GM21447 (cell line): Measurements from ENCODE around the gene GAMT.
"Not testable (repeated sequence)": the region's sequence is repeated elsewhere in the genome, so short reads cannot be mapped to it uniquely, and the experiment has no call there.

Experiments used
- ATAC-seq: cut with Tn5 transposase; IDR thresholded peaks from one replicate; pipeline ENCODE4 v1.9.1; 2021; ENCODE audit not compliant: unreplicated experiment

Gene GAMT

DNA sequence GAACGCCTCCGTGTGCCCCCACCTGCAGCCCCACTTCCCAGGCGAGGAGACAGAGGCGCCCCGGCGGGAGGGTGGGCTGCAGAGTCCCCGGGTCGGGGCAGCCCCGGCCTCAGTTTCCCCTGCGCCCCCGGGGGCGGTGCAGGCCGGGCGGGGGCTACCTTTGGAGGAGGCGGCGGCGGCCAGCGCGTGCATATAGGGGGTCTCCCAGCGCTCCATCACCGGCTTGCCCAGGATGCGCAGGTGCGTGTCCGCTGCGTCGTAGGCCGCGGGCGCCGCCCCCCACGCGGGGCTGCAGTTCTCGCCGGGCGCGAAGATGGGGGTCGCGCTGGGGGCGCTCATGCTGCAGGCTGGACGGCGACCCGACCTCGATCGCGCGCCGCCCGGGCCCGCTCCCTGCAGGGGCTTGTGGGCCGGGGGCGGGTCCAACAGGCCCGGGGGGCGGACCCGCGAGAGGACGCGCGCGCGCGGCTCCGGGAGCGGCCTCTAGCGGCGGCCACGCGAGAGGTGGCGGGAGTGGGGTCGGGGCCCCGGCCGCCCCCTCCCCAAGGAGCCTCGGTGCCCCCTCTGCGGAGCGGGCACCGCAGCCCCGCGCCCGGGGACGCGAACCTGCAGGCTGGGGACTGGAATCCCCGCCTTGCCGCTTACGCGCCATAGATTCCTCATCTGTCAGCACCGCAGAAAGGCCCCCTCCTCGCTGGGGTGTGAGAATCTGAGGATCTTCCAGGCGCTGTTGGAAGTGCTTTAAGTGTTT lies at the start of gene GAMT:
Gene GAMT (minus strand): TSS at position 405 of the 751 bp plus-strand sequence. CDS start 66 bp downstream, at position 339.
- no peak for ATAC-seq

- ATAC-seq, result no peak
Measured at GRCh38 chr19:1449467-1450442, 48.4 kb upstream of the GAMT start, which contains the start of gene APC2. Gene APC2 (plus strand): TSS chr19:1450121. CDS start chr19:1453002, 2,881 bp downstream.

- ATAC-seq, result no peak
Measured at GRCh38 chr19:1447944-1448343, 46.6 kb upstream of the GAMT start.

- no peak for ATAC-seq
Measured at GRCh38 chr19:1447504-1447903, 46.2 kb upstream of the GAMT start.

DNA sequence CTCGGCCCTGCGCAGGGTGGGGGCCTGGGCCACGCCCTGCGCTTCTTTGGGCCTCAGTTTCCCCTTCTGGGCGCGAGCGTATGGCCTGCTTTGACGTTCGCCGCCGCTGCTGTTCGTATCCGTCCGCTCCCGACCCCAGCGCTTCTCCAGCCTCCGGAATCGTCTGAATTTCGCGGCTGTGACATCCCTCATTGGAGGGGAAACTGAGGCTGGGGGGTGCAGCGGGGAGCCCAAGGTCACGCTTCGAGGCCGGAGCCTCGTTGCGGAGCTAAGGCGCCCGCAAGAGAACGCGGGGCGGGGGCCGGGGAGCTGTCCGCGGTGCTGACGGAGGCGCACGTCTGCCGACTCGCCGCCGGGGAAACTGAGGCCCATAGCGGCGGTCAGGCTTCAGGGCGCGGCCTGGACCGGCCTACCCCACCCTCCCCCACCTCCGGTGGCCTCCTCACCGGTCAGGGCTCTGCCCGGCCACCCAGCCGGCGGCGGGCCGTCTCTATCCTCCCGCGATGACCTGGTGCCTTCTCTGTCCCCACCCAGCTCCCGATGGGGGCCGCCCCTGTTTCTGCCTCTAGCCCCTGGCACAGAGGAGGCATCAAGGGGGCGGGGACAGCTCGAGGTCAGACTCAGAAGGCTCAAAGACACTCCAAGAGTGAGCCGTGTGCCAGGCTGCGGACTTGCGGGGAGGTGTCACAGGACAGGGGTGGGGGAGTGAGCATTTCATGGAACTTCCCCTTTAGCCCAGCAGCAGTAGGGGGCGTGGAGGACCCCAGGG lies 45.6 kb upstream of the GAMT start:
- no peak for ATAC-seq

DNA sequence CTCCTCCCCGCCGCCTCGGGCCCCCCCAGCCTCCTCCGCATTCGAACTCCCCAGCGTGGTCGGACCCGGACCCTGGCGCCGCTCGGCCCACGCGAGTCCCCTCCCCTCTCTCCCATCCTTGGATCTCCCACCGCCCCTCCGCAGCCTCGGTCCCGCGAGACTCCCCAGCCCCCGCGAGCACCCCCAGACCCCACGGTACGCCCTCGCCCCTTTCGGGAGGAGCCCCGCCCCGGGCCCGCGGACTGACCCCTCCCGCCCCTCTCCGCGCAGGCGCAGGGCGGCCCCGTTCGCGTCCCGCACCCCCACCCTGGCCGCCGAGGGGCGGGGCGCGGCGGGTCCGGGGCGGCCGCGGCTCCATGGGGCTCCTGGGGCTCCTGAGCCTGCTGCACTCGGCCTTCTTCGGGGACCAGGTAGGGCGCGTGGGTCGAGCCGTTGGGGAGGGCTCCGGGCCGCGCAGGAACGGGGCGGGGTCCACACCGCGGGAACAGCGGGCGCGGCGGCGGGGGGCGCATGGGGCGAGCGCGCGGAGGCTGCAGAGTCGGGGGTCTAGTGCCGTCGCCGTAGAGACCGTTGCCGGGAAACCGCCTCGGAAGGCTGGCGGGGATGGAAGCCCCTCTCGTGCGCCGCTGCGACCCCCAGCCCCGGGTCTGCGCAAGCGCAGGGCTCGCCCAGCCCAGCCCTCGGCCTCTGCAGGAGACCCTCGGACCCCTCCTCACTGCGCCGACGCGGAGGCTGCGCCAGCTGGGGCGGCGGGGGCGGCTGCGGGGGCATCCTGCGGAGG lies 44.8 kb upstream of the GAMT start:
- no peak for ATAC-seq

GRCh38 chr19:1445185-1445931 lies 44.0 kb upstream of the GAMT start:
- ATAC-seq, result no peak

- no peak for ATAC-seq
Measured at GRCh38 chr19:1441677-1442438, 40.5 kb upstream of the GAMT start.

GRCh38 chr19:1441022-1441426 lies 39.7 kb upstream of the GAMT start:
- no peak for ATAC-seq

GRCh38 chr19:1440418-1440801 lies 39.1 kb upstream of the GAMT start:
- ATAC-seq, result no peak

DNA sequence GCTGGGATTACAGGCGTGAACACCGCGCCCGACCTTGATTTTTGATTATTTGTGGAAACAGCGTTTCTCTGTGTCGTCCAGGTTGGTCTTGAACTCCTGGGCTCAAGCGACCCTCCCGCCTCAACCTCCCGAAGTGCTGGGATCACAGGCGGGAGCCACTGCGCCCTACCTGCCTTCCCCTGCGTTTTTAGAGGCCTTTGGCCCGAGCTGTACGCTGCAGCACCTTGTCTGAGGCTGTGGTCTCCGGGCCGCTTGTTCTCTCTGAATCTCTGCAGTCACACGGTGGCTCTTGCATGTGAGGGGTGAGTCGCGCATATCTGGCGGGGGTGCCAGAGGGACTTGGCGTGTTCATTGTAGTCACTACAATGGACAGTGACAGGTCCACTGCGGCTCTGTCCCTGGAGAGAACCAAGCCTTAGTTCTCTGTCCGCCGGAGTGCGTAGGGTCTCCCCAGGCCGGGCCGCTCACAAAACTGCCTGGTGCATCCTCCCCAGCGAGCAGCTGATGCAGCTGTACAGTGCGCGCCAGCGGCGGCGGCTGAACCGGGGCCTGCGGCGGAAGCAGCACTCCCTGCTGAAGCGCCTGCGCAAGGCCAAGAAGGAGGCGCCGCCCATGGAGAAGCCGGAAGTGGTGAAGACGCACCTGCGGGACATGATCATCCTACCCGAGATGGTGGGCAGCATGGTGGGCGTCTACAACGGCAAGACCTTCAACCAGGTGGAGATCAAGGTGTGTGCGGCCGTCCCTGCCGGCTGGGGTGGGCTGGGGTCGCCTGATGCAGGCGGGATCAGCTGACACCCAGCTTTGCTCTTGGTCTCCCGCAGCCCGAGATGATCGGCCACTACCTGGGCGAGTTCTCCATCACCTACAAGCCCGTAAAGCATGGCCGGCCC lies 38.4 kb upstream of the GAMT start:
- not testable (repeated sequence) for ATAC-seq

DNA sequence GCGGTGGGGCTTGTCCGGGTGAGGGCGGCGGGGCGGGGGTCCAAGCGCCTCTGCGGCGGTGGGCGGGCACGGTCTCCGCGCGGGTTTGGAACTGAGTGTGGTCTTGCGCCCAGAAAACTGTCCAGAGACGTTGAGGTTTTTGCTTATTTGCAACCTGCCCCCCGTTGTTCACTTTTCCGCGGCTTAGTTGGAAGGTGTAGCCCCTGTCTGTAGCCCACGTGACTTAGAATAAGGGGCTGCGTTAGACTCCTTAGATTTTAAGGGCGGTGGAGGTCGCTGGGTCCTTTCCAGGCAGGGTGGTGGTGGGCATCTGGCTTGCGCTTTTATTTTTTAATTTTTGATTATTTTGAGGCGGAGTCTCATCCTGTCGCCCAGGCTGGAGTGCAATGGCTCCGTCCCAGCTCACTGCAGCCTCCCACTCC lies 37.6 kb upstream of the GAMT start:
- ATAC-seq, result no peak

- ATAC-seq, result peak; percentile 78
Measured at GRCh38 chr19:1438035-1438932, 36.9 kb upstream of the GAMT start, which contains the start of gene RPS15. Gene RPS15 (plus strand): TSS chr19:1438396. CDS start chr19:1438426, 30 bp downstream.

GRCh38 chr19:1437609-1438008 lies 36.3 kb upstream of the GAMT start:
- no peak for ATAC-seq

DNA sequence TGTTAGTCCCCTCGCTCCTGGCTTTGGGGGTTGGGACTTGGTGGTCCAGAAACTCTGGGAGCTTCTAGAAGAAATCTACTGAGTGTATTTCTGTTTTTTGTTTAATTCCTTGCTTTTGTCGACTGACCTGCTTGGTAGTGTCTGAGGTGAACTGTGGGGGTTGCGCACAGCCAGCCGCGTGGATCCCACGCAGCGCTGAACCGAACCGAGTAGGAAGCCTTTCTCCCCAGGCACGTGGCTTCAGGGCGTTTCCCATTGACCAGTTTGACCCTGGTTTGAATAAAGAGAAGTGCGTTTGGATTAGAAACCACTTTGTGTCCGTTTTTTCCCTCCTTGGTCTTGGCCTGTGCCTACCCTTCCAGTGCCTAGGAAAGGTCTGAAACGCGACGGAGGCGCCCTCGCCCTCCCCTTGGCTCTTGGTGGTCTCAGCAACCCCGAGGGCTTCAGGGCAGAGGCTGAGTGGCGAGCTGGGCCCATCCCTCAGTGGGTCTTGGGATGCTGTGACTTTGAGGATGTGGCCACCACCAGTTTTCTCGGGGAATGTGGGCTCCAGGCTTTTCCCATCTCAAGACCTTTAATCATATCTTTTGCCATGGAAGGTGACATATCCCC lies 34.1 kb upstream of the GAMT start:
- no peak for ATAC-seq

- no peak for ATAC-seq
Measured at GRCh38 chr19:1434577-1435060, 33.3 kb upstream of the GAMT start.
